ENCODE results near the gene VIT. TPM values are rescaled to one million over a fixed set of nuclear protein-coding genes. Genes with fewer than 3 reads are reported as not detected.

Gene VIT
- total RNA-seq, 4 donors from 2014 or later = 48.2 to 135 (median 93.4) TPM

DNA sequence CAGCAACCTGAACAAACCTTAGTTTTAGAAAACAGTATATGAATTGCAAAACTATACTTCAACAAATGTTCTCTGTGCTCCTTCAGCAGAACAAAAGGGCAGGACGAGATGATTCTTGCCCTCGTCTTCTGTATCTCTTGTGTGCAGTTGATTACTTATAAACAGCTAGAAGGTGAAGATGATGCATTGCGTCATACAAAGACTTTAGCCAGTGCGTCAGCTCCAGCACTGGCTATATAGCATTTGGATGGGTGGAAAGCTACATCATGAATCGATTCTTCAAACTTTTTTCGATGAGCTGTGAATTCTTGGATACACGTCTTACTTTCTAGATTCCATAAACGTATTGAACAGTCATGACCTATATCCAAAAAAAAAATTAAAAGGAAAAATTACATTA is 152.8 kb downstream of the VIT start:
- TF ChIP-seq, protein P1, sequence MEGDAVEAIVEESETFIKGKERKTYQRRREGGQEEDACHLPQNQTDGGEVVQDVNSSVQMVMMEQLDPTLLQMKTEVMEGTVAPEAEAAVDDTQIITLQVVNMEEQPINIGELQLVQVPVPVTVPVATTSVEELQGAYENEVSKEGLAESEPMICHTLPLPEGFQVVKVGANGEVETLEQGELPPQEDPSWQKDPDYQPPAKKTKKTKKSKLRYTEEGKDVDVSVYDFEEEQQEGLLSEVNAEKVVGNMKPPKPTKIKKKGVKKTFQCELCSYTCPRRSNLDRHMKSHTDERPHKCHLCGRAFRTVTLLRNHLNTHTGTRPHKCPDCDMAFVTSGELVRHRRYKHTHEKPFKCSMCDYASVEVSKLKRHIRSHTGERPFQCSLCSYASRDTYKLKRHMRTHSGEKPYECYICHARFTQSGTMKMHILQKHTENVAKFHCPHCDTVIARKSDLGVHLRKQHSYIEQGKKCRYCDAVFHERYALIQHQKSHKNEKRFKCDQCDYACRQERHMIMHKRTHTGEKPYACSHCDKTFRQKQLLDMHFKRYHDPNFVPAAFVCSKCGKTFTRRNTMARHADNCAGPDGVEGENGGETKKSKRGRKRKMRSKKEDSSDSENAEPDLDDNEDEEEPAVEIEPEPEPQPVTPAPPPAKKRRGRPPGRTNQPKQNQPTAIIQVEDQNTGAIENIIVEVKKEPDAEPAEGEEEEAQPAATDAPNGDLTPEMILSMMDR (IDR thresholded peaks at IDR 0.05; ENCODE audit: low read depth) = no peak

DNA sequence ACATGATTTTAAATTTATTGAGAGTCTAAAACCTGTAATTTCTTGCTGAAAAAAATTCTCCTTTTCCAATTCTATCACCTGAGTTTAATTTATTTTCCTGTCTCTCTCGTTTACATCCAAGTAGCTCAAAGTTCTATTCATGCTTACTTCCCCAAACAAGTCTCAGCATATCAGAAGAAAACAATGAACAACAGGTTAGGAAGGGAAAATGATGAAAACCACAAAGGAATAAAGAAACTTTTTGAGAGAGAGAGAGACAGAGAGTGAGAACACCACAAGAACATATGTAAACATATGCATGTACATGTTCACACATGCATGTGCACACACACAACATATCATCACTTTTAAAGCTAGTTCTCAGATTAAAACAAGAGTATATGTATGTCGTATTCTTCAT is 157.7 kb downstream of the VIT start:
- TF ChIP-seq, protein P1 (IDR thresholded peaks at IDR 0.05; ENCODE audit: low read depth) = no peak

DNA sequence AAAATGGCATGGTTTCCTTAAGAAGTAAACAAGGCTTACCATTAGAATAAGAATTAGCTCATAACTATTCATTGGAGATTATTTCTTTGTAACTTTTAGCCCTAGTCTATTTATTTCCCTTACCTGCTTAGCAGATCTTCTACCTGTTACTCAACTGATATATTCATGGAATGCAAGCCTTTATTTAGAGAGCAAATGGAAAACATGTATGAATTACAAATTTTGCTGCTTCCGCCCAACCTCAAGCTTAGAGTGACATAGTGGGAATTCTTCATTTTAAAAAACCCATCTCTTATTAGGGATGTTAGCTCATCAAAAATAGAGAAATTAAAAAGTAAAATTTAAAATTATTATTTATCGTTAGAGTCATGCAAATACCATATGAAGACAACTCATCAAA is 158.9 kb downstream of the VIT start:
- TF ChIP-seq, protein P1 (IDR thresholded peaks at IDR 0.05; ENCODE audit: low read depth) = no peak

DNA sequence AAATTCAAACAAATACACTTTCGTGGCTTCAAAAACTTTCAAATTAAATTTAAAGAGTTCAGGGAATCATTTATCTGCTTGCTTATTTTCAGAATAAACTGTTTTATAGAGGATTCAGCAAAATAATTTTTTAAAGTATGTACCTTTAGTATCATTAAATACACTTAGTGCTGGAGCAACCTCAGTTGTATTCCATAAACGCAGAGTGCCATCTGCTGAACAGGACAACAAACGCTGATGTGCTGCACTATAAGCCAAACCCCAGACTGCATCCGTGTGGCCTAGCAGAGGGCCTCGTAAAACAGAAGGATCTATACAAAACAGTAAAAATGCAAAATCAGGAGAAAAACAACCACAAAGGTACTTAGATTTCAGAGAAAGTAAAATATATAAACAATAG is 161.2 kb downstream of the VIT start:
- TF ChIP-seq, protein P1 (IDR thresholded peaks at IDR 0.05; ENCODE audit: low read depth) = no peak

DNA sequence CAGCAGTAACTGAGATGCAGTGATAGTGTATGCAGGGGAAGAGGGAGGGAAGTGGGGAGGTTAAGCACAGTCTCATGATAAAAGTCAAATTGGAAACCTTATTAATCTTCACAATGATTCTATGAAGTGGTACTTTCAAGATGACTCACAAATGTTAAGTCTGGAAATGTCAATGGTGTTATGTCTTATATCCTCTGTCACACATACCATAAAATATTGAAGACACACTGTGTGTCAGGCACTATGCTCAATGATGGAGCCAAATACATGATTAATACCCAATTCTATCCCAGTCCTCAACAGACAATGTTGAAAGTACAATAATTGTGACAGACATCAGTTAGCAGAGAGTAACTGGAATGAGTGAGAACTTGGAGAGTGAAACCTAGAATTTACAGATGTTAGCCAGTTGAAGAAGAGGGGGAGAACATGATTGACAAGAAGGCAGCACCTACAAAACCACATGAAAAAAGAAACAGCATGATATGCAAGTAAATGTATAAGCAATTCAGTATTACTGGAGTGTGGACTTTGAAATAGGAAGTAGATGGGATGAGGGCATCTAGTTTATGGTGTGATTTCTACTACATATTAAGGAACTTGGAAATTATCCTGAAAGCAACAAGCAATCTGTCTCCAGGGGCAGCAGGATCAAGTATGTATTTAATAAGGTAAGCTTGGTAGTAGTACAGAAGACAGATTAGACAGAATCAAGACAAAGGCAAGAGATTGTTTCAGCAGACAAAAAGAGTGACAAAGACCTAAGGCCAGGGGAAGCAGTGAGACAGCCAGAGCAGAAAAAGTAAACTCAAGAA is 162.3 kb downstream of the VIT start:
- TF ChIP-seq, protein P1 (IDR thresholded peaks at IDR 0.05; ENCODE audit: low read depth) = no peak

DNA sequence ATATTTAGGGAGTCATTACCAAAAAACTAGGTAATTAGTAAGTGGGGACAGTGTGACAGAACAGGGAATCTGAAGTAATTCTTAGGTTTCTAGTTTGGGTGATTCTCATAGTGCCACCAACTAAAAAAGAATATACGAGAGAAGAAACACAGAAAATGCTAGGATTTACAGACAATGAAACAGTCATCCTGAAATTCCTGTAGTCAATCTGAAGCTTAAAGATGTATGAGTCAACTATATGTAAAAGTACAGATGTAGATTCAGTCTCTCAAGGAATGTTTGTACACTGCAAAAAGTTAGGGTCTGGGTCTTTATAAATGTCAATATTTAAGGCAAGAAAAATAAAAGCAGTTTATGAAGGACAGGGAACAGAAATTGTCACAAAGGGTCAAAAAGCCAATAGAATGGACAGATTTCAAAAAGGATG is 162.9 kb downstream of the VIT start:
- TF ChIP-seq, protein P1 (IDR thresholded peaks at IDR 0.05; ENCODE audit: low read depth) = no peak

DNA sequence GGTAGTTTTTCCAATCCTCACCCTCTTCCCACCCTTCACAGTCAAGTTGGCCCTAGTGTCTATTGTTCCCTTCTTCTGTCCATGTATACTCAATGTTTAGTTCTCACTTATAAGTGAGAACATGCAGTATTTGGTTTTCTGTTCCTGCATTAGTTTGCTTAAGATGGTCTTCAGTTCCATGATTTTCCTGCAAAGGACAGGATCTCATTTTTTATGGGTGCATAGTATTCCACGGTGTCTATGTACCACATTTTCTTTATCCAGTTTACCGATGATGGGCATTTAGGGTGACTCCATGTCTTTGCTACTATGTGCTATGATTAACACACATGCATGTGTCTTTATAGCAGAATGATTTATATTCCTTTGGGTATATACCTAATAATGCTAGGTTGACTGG is 165.4 kb downstream of the VIT start:
- TF ChIP-seq, protein P1 (IDR thresholded peaks at IDR 0.05; ENCODE audit: low read depth) = no peak

Other genes starting within 250 kb of the VIT start
- 10 to 100 TPM; 55.8 to 95.7 (median 65.5) TPM for gene FEZ2, start 98.5 kb upstream of the VIT start, total RNA-seq